ENCODE measurements around the gene RASGRP2.

DNA sequence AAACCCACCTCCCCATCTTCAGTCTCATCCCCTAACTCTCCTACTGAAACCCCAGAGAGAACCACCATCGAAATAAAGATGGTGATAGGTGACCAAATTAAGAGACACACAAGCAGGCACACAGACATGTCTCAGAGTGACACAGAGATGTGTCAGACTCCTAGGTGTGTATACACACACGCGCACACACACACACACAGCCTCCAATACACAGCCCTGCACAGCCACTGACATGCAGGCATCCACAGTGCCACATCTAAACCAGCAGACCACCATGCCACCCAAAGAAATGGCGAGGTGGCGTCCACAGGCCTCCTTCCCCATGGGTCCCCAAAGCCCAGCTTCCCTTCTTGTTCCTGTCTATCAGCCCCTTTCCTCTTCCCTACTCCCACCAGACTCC is 48.4 kb downstream of the RASGRP2 start:
- TF ChIP-seq, protein P1, sequence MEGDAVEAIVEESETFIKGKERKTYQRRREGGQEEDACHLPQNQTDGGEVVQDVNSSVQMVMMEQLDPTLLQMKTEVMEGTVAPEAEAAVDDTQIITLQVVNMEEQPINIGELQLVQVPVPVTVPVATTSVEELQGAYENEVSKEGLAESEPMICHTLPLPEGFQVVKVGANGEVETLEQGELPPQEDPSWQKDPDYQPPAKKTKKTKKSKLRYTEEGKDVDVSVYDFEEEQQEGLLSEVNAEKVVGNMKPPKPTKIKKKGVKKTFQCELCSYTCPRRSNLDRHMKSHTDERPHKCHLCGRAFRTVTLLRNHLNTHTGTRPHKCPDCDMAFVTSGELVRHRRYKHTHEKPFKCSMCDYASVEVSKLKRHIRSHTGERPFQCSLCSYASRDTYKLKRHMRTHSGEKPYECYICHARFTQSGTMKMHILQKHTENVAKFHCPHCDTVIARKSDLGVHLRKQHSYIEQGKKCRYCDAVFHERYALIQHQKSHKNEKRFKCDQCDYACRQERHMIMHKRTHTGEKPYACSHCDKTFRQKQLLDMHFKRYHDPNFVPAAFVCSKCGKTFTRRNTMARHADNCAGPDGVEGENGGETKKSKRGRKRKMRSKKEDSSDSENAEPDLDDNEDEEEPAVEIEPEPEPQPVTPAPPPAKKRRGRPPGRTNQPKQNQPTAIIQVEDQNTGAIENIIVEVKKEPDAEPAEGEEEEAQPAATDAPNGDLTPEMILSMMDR (optimal IDR thresholded peaks at IDR 0.05 in 1 of 3, IDR thresholded peaks at IDR 0.05 in 1 of 3, conservative IDR thresholded peaks at IDR 0.05 in 1 of 3; ENCODE audit: extremely low read depth in 1 of 3, insufficient read depth in 2 of 3, low read length in 3 of 3): no peak
- no peak for TF ChIP-seq EZH2 (IDR thresholded peaks at IDR 0.05; ENCODE audit: low read length)

Data from keratinocyte (primary cell).